Smooth muscle cell (in vitro differentiated cells): ENCODE results near the gene GSDME. TPM values are rescaled to one million over a fixed set of nuclear protein-coding genes. Genes with fewer than 3 reads are reported as not detected.

Source experiments
- DNase-seq: peaks from one replicate; lab custom pipeline; 2025; ENCODE audit not compliant: unreplicated experiment; lab: John Stamatoyannopoulos, UW
- H2AFZ ChIP-seq: fragments of 200-600 bp; sonication (generic); 2 replicates; pipeline ENCODE4 v1.6.0; 2016; ENCODE audit warnings: antibody characterized with exemption, low read depth, mild to moderate bottlenecking
- H3F3A ChIP-seq: fragments of 200-600 bp; sonication (generic); 2 replicates; pipeline ENCODE4 v1.6.0; 2017; ENCODE audit warnings: antibody characterized with exemption, low read depth
- H3K27ac ChIP-seq: fragments of 200-600 bp; sonication (generic); 2 replicates; pipeline ENCODE4 v1.5.1; 2016; ENCODE audit warnings: low read depth, mild to moderate bottlenecking
- H3K27me3 ChIP-seq: fragments of 200-600 bp; sonication (generic); 2 replicates; pipeline ENCODE4 v1.6.1; 2016; ENCODE audit warnings: low read depth, mild to moderate bottlenecking
- H3K36me3 ChIP-seq: fragments of 200-600 bp; sonication (generic); 2 replicates; pipeline ENCODE4 v1.5.1; 2016; ENCODE audit warnings: low read depth
- H3K4me1 ChIP-seq: fragments of 200-600 bp; sonication (generic); 2 replicates; pipeline ENCODE4 v1.5.1; 2016; ENCODE audit warnings: low read depth
- H3K4me2 ChIP-seq: fragments of 200-600 bp; sonication (generic); 2 replicates; pipeline ENCODE4 v1.6.0; 2016; ENCODE audit warnings: mild to moderate bottlenecking
- H3K4me3 ChIP-seq: fragments of 200-600 bp; sonication (generic); 2 replicates; pipeline ENCODE4 v1.5.1; 2016; ENCODE audit warnings: mild to moderate bottlenecking
- H3K79me2 ChIP-seq: fragments of 200-600 bp; sonication (generic); 2 replicates; pipeline ENCODE4 v1.6.0; 2016; ENCODE audit warnings: low read depth, mild to moderate bottlenecking
- H3K9ac ChIP-seq: fragments of 200-600 bp; sonication (generic); 2 replicates; pipeline ENCODE4 v1.6.0; 2016; ENCODE audit warnings: low read depth
- H3K9me3 ChIP-seq: fragments of 200-600 bp; sonication (generic); replicated peaks from 2 replicates; pipeline ENCODE4 v1.5.1; 2016; ENCODE audit warnings: low read depth
- H4K20me1 ChIP-seq: fragments of 200-600 bp; sonication (generic); 2 replicates; pipeline ENCODE4 v1.6.0; 2016; ENCODE audit warnings: low read depth
- WGBS: methylation state at CpG from one replicate; pipeline ENCODE4 v1.1.7; 2016; ENCODE audit warnings: low lambda C conversion rate; 5-methylcytosine and 5-hydroxymethylcytosine counted together
- polyA plus RNA-seq: library from polyadenylated mRNA; unstranded; fragments of >200 nt; fragmentation: Nextera tagmentation; extraction: Ambion mirVana; gene quantifications from 2 replicates; pipeline ENCODE4 v1.2.1, GENCODE V29; 2016
- total RNA-seq: library from RNA; depleted of rRNA; stranded (reverse); fragments of >200 nt; gene quantifications from 2 replicates; pipeline ENCODE4 v1.2.3, GENCODE V29; 2014
- TF ChIP-seq, protein P1 (sequence below): fragments of 200-600 bp; sonication (generic); IDR thresholded peaks from 2 replicates; pipeline ENCODE4 v1.5.1; 2017; ENCODE audit warnings: borderline replicate concordance, mild to moderate bottlenecking, antibody characterized with exemption; ENCODE audit not compliant: insufficient read depth, poor library complexity, severe bottlenecking

The GSDME gene
- total and polyA plus RNA-seq, 2 experiments from 2014 or later = 14.8 to 19.6 TPM

GRCh38 chr7:24748521-24748920 lies 8.7 kb downstream of the GSDME start:
- Histone ChIP-seq H3K79me2 (no peaks in the 10 kb centered on the region), H3K36me3 (no peaks in the 10 kb centered on the region), H2AFZ (no peak overlapping the region), H3F3A (no peaks in the 10 kb centered on the region), H3K27me3 (no peaks in the 10 kb centered on the region), H3K9me3 (no peaks in the 10 kb centered on the region), H3K27ac (no peak overlapping the region), H4K20me1 (no peaks in the 10 kb centered on the region), H3K4me2 (no peak overlapping the region), H3K4me3 (no peak overlapping the region), H3K9ac (no peak overlapping the region), H3K4me1 (peaks cover 7% of the 10 kb centered on the region)
- TF ChIP-seq, protein P1, sequence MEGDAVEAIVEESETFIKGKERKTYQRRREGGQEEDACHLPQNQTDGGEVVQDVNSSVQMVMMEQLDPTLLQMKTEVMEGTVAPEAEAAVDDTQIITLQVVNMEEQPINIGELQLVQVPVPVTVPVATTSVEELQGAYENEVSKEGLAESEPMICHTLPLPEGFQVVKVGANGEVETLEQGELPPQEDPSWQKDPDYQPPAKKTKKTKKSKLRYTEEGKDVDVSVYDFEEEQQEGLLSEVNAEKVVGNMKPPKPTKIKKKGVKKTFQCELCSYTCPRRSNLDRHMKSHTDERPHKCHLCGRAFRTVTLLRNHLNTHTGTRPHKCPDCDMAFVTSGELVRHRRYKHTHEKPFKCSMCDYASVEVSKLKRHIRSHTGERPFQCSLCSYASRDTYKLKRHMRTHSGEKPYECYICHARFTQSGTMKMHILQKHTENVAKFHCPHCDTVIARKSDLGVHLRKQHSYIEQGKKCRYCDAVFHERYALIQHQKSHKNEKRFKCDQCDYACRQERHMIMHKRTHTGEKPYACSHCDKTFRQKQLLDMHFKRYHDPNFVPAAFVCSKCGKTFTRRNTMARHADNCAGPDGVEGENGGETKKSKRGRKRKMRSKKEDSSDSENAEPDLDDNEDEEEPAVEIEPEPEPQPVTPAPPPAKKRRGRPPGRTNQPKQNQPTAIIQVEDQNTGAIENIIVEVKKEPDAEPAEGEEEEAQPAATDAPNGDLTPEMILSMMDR = no peak
- 100% methylated on average over 2 of the region's 2 CpGs for WGBS
- DNase-seq = no peak

- H4K20me1 ChIP-seq = no peaks in the 10 kb centered on the region
- no peaks in the 10 kb centered on the region for H3K4me1 ChIP-seq
- H3K79me2 ChIP-seq = no peaks in the 10 kb centered on the region
- peaks cover 3% of the 10 kb centered on the region for H3F3A ChIP-seq
- DNase-seq = no peak
- no peaks in the 10 kb centered on the region for H3K27me3 ChIP-seq
- no peak overlapping the region for H2AFZ ChIP-seq
- no peak overlapping the region for H3K4me3 ChIP-seq
- no peak overlapping the region for H3K27ac ChIP-seq
- TF ChIP-seq, protein P1 = no peak
- no peaks in the 10 kb centered on the region for H3K9me3 ChIP-seq
- H3K9ac ChIP-seq = no peak overlapping the region
- H3K4me2 ChIP-seq = no peak overlapping the region
- H3K36me3 ChIP-seq = no peaks in the 10 kb centered on the region
Measured at GRCh38 chr7:24745355-24745754, 11.9 kb downstream of the GSDME start.

- Histone ChIP-seq H3K9ac (no peak overlapping the region), H2AFZ (no peak overlapping the region), H3K4me3 (no peak overlapping the region), H3K4me2 (no peak overlapping the region), H4K20me1 (no peaks in the 10 kb centered on the region), H3K27ac (no peak overlapping the region), H3K79me2 (no peaks in the 10 kb centered on the region), H3K4me1 (no peaks in the 10 kb centered on the region), H3F3A (peaks cover 3% of the 10 kb centered on the region), H3K27me3 (no peaks in the 10 kb centered on the region), H3K36me3 (no peaks in the 10 kb centered on the region), H3K9me3 (no peaks in the 10 kb centered on the region)
- DNase-seq = no peak
- TF ChIP-seq, protein P1 = no peak
- WGBS = 100% methylated on average over 5 of the region's 6 CpGs
Measured at GRCh38 chr7:24743471-24743870, 13.8 kb downstream of the GSDME start.

DNA sequence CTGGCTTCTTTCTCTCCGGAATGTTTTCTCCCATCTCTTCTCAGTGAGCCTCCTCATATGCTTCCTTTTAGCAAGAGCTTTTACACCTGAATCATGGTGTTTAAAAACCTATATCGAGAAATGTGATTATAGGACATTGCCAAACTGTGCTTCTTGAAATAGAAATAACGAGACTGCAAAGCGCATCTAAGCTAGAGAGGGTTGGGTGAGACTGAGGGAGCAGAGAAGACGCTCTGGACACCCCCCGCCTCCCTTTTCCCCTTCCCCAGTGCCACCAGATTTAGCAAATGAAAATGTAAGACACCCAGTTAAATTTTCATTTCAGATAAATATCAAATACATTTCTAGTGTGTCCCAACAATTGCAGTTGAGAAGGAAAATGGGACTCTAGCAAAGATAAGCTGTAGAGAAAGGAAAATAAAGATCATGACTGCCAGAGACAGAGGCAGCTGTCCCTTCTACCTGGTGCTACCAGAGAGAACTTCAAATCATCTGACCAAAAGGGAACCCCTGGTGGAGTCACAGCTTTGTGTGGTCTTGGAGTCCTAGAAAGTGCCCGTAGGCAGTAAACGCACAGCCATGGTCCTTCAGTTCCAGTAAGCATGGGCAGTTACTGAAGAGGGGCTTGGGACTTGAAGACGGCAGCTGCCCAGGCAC lies 14.6 kb downstream of the GSDME start:
- peaks cover 3% of the 10 kb centered on the region for H3F3A ChIP-seq
- H3K9me3 ChIP-seq = no peaks in the 10 kb centered on the region
- H3K79me2 ChIP-seq = no peaks in the 10 kb centered on the region
- H3K4me3 ChIP-seq = no peak overlapping the region
- WGBS = 93% methylated on average over 9 of the region's 9 CpGs
- H3K4me2 ChIP-seq = no peak overlapping the region
- H3K27me3 ChIP-seq = no peaks in the 10 kb centered on the region
- DNase-seq = no peak
- TF ChIP-seq, protein P1 = no peak
- no peak overlapping the region for H2AFZ ChIP-seq
- H4K20me1 ChIP-seq = no peaks in the 10 kb centered on the region
- no peak overlapping the region for H3K9ac ChIP-seq
- no peaks in the 10 kb centered on the region for H3K36me3 ChIP-seq
- H3K4me1 ChIP-seq = no peaks in the 10 kb centered on the region
- peak overlapping the region; percentile 64 for H3K27ac ChIP-seq
